Gastrocnemius medialis (tissue), 4 donors: ENCODE results near the gene DHRS1.

ENCODE experiments used
- CTCF ChIP-seq, 5 experiments: fragments of 450-650 bp in 3 of 5; fragments of 200-600 bp in 2 of 5; sonication (generic) in 2 of 5; IDR thresholded peaks in 4 of 5; conservative IDR thresholded peaks in 1 of 5; 1 replicate in 4 of 5; 2 replicates in 1 of 5; pipeline ENCODE4 v1.5.1; 2016 to 2019; ENCODE audit warnings: antibody characterized with exemption in 5 of 5, mild to moderate bottlenecking in 3 of 5, moderate library complexity in 3 of 5
- POLR2A ChIP-seq, 2 donors: fragments of 450-650 bp; IDR thresholded peaks; one replicate each; pipeline ENCODE4 v1.6.1; 2017; ENCODE audit warnings: antibody characterized with exemption in 2 of 2, mild to moderate bottlenecking in 2 of 2, moderate library complexity in 2 of 2

GRCh38 chr14:24321212-24321975 is 21.8 kb upstream of the DHRS1 start:
- TF ChIP-seq CTCF (IDR thresholded peaks at IDR 0.05 in 4 of 5, conservative IDR thresholded peaks at IDR 0.05 in 1 of 5), result no peak
- TF ChIP-seq POLR2A (IDR thresholded peaks at IDR 0.05), result no peak
